Small intestine (tissue), 7 donors: Measurements from ENCODE around the gene AQP12A. TPM values are rescaled to one million over a fixed set of nuclear protein-coding genes. Genes with fewer than 3 reads are reported as not detected.

Experiments used
- DNase-seq, 2 donors: peaks; one replicate each; pipeline versions ENCODE4 v3.0.0 to v3.0.0-alpha.2; 2013
- FAIRE-seq: peaks from 2 replicates; lab custom pipeline; 2012; peaks lifted over from hg19 to GRCh38; lab: Jason Lieb, UNC
- H3K27ac ChIP-seq, 3 donors: one replicate each; pipeline ENCODE4 v1.5.1; 2013; ENCODE audit warnings: low read length in 2 of 3, mild to moderate bottlenecking in 2 of 3, control low read depth in 1 of 3, inconsistent platforms in 1 of 3, low read depth in 1 of 3, moderate library complexity in 1 of 3
- H3K27me3 ChIP-seq, 3 donors: one replicate each; pipeline ENCODE4 v1.6.1; 2013; ENCODE audit warnings: low read length in 3 of 3, inconsistent platforms in 1 of 3; ENCODE audit not compliant: control insufficient read depth in 3 of 3, insufficient read depth in 3 of 3
- H3K36me3 ChIP-seq, 3 donors: one replicate each; pipeline ENCODE4 v1.6.1; 2013; ENCODE audit warnings: low read length in 3 of 3, inconsistent platforms in 1 of 3, low read depth in 1 of 3, mild to moderate bottlenecking in 1 of 3, moderate library complexity in 1 of 3; ENCODE audit not compliant: control insufficient read depth in 3 of 3, insufficient read depth in 2 of 3
- H3K4me1 ChIP-seq, 3 donors: one replicate each; pipeline ENCODE4 v1.6.1; 2013; ENCODE audit warnings: low read length in 2 of 3, inconsistent platforms in 1 of 3, low read depth in 1 of 3, mild to moderate bottlenecking in 1 of 3, moderate library complexity in 1 of 3; ENCODE audit not compliant: control insufficient read depth in 3 of 3, insufficient read depth in 2 of 3
- H3K4me3 ChIP-seq, 3 donors: one replicate each; pipeline ENCODE4 v1.5.1; 2013; ENCODE audit warnings: low read length in 3 of 3, control low read depth in 1 of 3, inconsistent platforms in 1 of 3, low read depth in 1 of 3, mild to moderate bottlenecking in 1 of 3, moderate library complexity in 1 of 3
- H3K9me3 ChIP-seq, 2 donors: one replicate each; pipeline ENCODE4 v1.6.1; 2013; ENCODE audit warnings: low read depth in 1 of 2, low read length in 1 of 2; ENCODE audit not compliant: control insufficient read depth in 2 of 2, insufficient read depth in 1 of 2
- WGBS, 3 donors: extraction: QIAGEN DNeasy Blood & Tissue Kit; methylation state at CpG; one replicate each; pipeline ENCODE4 v1.1.7; 2013; 5-methylcytosine and 5-hydroxymethylcytosine counted together
- polyA plus RNA-seq, 4 donors: library from polyadenylated mRNA; stranded (reverse) in 3 of 4; unstranded in 1 of 4; fragments of 200-250 nt in 3 of 4; fragments of 120-200 nt in 1 of 4; gene quantifications; one replicate each; pipeline versions ENCODE4 v1.2.1 to v1.2.3, GENCODE V29; 2013
- donor health status: healthy with polysubstance abuse.
- donor health status: control.
- donor health status: control.
- donor health status: Bipolar disorder and iron deficiency.
- donor health status: healthy.

Gene AQP12A
- polyA plus RNA-seq, 4 donors: 1.2 to 4.6 (median 3.4) TPM; not detected in 1

- H3K9me3 ChIP-seq: no peaks in the 10 kb centered on the region
- DNase-seq: no peak
- no peaks in the 10 kb centered on the region for H3K27me3 ChIP-seq
- no peak for FAIRE-seq
- no peaks in the 10 kb centered on the region for H3K36me3 ChIP-seq
- no peak overlapping the region for H3K27ac ChIP-seq
- WGBS, 3 donors: 10 to 35% (median 24%) methylated on average over 2 to 9 of the region's 9 CpGs
- no peak overlapping the region for H3K4me3 ChIP-seq
- H3K4me1 ChIP-seq: no peaks in the 10 kb centered on the region
These were observed 39.5 kb downstream of the AQP12A start for GRCh38 chr2:240731178-240731545.

DNA sequence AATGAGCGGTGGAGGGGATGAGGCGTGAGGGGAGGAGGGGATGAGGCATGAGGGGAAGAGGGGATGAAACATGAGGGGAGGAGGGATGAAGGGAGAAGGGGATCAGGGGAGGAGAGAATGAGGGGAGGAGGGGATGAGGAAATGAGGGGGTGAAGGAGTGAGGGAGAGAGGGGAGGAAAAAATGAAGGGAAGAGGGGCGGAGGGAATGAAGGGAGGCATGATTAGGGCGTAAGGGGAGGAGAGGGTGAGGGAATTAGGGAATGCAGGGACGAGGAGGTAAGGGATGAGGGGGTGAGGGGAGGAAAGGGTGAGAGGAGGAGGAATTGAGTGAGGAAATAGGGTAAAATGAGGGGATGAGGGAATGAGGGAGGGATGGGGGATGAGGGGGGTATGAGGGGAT is 40.5 kb downstream of the AQP12A start:
- DNase-seq: no peak
- no peaks in the 10 kb centered on the region for H3K27me3 ChIP-seq
- H3K27ac ChIP-seq: no peak overlapping the region
- no peak overlapping the region for H3K4me3 ChIP-seq
- H3K4me1 ChIP-seq: no peaks in the 10 kb centered on the region
- no peaks in the 10 kb centered on the region for H3K9me3 ChIP-seq
- H3K36me3 ChIP-seq: no peaks in the 10 kb centered on the region
- 73 to 79% (median 74%) methylated on average over 5 of the region's 5 CpGs for WGBS, 3 donors
- no peak for FAIRE-seq

DNA sequence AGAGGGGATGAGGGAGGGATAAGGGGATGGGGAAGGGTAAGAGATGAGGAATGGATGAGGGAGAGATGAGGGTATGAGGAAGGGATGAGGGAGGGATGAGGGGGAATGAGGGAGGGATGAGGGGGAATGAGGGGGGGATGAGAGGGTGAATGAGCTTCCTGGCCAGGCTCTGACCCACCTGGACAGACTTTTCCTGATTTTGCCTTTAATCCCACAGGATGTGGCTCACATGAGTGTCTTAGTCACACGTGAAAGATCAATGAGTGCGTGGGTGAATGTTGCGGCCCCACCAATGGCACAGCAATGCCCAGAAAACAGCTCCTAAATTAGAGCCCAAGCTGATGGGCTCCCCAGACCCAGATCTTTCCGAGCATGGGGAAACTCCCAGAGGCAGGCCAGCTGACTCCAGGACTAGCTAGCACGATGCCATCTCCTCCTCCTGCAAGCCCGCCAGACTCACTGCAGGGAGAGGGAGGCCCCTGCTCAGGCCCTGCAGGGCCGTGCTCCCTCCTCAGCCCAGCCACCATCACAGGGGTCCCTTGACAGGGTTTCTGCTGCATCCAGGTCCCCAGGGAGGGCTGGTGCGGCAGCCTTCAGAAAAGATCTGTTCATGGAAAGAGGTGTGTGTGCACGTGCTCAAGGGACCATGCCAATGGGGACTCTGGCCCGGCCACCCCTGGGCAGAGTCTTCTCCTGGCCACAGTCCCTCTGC is 41.4 kb downstream of the AQP12A start:
- Histone ChIP-seq H3K36me3 (no peaks in the 10 kb centered on the region), H3K4me1 (no peaks in the 10 kb centered on the region), H3K27me3 (no peaks in the 10 kb centered on the region), H3K4me3 (no peak overlapping the region), H3K27ac (no peak overlapping the region), H3K9me3 (no peaks in the 10 kb centered on the region)
- WGBS, 3 donors: 62 to 75% (median 67%) methylated on average over 10 of the region's 10 CpGs
- no peak for FAIRE-seq
- no peak for DNase-seq

- H3K4me1 ChIP-seq: no peaks in the 10 kb centered on the region
- no peak for FAIRE-seq
- peak in 1 of 2 donors; percentile 11 for DNase-seq
- H3K36me3 ChIP-seq: no peaks in the 10 kb centered on the region
- WGBS, 3 donors: 39 to 76% (median 61%) methylated on average over 24 of the region's 24 CpGs
- H3K27me3 ChIP-seq: peaks cover 0 to 4% (median 0%) of the 10 kb centered on the region in 3 donors
- H3K4me3 ChIP-seq: no peak overlapping the region
- no peaks in the 10 kb centered on the region for H3K9me3 ChIP-seq
- no peak overlapping the region for H3K27ac ChIP-seq
These were observed 42.3 kb downstream of the AQP12A start for GRCh38 chr2:240733803-240734495.

GRCh38 chr2:240734756-240735155 is 43.1 kb downstream of the AQP12A start:
- Histone ChIP-seq H3K4me1 (no peaks in the 10 kb centered on the region), H3K27ac (no peak overlapping the region), H3K4me3 (no peak overlapping the region), H3K27me3 (peaks cover 0 to 4% (median 0%) of the 10 kb centered on the region in 3 donors), H3K36me3 (no peaks in the 10 kb centered on the region), H3K9me3 (no peaks in the 10 kb centered on the region)
- 83 to 94% (median 86%) methylated on average over 17 of the region's 17 CpGs for WGBS, 3 donors
- no peak for FAIRE-seq
- DNase-seq: no peak

- WGBS, 3 donors: 72 to 86% (median 84%) methylated on average over 10 of the region's 10 CpGs
- Histone ChIP-seq H3K4me1 (no peaks in the 10 kb centered on the region), H3K27me3 (peaks cover 0 to 4% (median 0%) of the 10 kb centered on the region in 3 donors), H3K9me3 (no peaks in the 10 kb centered on the region), H3K4me3 (no peak overlapping the region), H3K36me3 (no peaks in the 10 kb centered on the region), H3K27ac (no peak overlapping the region)
- DNase-seq: no peak
- FAIRE-seq: no peak
These were observed 43.8 kb downstream of the AQP12A start for GRCh38 chr2:240735476-240735875.

- Histone ChIP-seq H3K4me1 (no peaks in the 10 kb centered on the region), H3K27ac (no peak overlapping the region), H3K4me3 (no peak overlapping the region), H3K27me3 (peaks cover 0 to 4% (median 0%) of the 10 kb centered on the region in 3 donors), H3K36me3 (no peaks in the 10 kb centered on the region), H3K9me3 (no peaks in the 10 kb centered on the region)
- DNase-seq (no peak), FAIRE-seq (no peak)
- WGBS, 3 donors: 80 to 82% (median 81%) methylated on average over 35 of the region's 35 CpGs
These were observed 44.9 kb downstream of the AQP12A start for GRCh38 chr2:240736281-240737250.

- FAIRE-seq (no peak), DNase-seq (no peak)
- 55 to 63% (median 62%) methylated on average over 5 of the region's 5 CpGs for WGBS, 3 donors
These were observed 45.8 kb downstream of the AQP12A start for GRCh38 chr2:240737512-240737911.

More at GRCh38 chr2:240737512-240737911, 45.8 kb downstream of the AQP12A start:
- no peak overlapping the region for H3K27ac ChIP-seq
- H3K27me3 ChIP-seq: peaks cover 0 to 4% (median 0%) of the 10 kb centered on the region in 3 donors
- H3K4me3 ChIP-seq: no peak overlapping the region
- no peaks in the 10 kb centered on the region for H3K9me3 ChIP-seq
- H3K4me1 ChIP-seq: no peaks in the 10 kb centered on the region
- no peaks in the 10 kb centered on the region for H3K36me3 ChIP-seq
